ENCODE data around the gene NHLRC2. TPM values are rescaled to one million over a fixed set of nuclear protein-coding genes. Genes with fewer than 3 reads are reported as not detected.

NHLRC2 gene
- total RNA-seq, 1 donor from 2014 or later, result 50.1 TPM

DNA sequence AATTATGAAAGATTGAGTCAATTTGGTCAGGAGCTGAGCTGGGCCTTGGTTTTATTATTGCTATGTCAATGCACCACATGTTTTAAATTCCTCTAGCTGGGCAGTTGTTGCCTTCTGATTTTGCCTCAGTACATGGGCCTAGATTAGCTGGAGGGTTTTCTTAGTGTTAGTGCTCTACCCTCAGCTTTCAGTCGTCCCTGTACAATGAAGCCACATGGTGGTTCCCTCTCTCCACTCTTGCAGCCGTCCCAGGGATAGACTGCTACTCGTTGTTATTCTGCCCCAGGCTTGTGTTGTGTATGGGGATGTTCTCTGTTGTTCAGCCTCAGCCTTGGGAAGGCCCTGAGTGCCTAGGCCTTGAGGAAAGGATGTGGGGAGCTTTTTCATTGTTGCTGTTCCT, 37.0 kb downstream of the NHLRC2 start:
- peaks cover 58% of the 10 kb centered on the region for H3K4me1 ChIP-seq

GRCh38 chr10:113893570-113893969, 39.1 kb downstream of the NHLRC2 start:
- Histone ChIP-seq H3K27me3 (ENCODE audit: low read depth) (no peaks in the 10 kb centered on the region), H3K27ac (replicated peaks) (peak overlapping the region; percentile 65), H3K4me3 (peak overlapping the region; percentile 4), H3K4me1 (peaks cover 72% of the 10 kb centered on the region), H3K36me3 (peaks cover 19% of the 10 kb centered on the region), H3K9me3 (replicated peaks) (no peaks in the 10 kb centered on the region)
- TF ChIP-seq, protein P1, sequence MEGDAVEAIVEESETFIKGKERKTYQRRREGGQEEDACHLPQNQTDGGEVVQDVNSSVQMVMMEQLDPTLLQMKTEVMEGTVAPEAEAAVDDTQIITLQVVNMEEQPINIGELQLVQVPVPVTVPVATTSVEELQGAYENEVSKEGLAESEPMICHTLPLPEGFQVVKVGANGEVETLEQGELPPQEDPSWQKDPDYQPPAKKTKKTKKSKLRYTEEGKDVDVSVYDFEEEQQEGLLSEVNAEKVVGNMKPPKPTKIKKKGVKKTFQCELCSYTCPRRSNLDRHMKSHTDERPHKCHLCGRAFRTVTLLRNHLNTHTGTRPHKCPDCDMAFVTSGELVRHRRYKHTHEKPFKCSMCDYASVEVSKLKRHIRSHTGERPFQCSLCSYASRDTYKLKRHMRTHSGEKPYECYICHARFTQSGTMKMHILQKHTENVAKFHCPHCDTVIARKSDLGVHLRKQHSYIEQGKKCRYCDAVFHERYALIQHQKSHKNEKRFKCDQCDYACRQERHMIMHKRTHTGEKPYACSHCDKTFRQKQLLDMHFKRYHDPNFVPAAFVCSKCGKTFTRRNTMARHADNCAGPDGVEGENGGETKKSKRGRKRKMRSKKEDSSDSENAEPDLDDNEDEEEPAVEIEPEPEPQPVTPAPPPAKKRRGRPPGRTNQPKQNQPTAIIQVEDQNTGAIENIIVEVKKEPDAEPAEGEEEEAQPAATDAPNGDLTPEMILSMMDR (IDR thresholded peaks at IDR 0.05; ENCODE audit: borderline replicate concordance), result no peak
- intact Hi-C loops (cut with micrococcal nuclease), result no loop called here
- no peak for DNase-seq

More for the DNA sequence above, 37.0 kb downstream of the NHLRC2 start:
- peak overlapping the region; percentile 65 for H3K27ac ChIP-seq (replicated peaks)
- H3K36me3 ChIP-seq, result peaks cover 36% of the 10 kb centered on the region
- TF ChIP-seq, protein P1 (IDR thresholded peaks at IDR 0.05; ENCODE audit: borderline replicate concordance), result peak; percentile 39
- no peaks in the 10 kb centered on the region for H3K27me3 ChIP-seq (ENCODE audit: low read depth)
- intact Hi-C loops (cut with micrococcal nuclease), result no loop called here
- no peaks in the 10 kb centered on the region for H3K9me3 ChIP-seq (replicated peaks)
- no peak overlapping the region for H3K4me3 ChIP-seq
- no peak for DNase-seq

- no peak for DNase-seq
- H3K4me1 ChIP-seq, result peaks cover 80% of the 10 kb centered on the region
- intact Hi-C loops (cut with micrococcal nuclease), result no loop called here
- H3K4me3 ChIP-seq, result no peak overlapping the region
- H3K9me3 ChIP-seq (replicated peaks), result no peaks in the 10 kb centered on the region
- TF ChIP-seq, protein P1 (IDR thresholded peaks at IDR 0.05; ENCODE audit: borderline replicate concordance), result no peak
- H3K36me3 ChIP-seq, result peaks cover 23% of the 10 kb centered on the region
- no peak overlapping the region for H3K27ac ChIP-seq (replicated peaks)
- no peaks in the 10 kb centered on the region for H3K27me3 ChIP-seq (ENCODE audit: low read depth)
These were observed 40.1 kb downstream of the NHLRC2 start for GRCh38 chr10:113894581-113894980.

DNA sequence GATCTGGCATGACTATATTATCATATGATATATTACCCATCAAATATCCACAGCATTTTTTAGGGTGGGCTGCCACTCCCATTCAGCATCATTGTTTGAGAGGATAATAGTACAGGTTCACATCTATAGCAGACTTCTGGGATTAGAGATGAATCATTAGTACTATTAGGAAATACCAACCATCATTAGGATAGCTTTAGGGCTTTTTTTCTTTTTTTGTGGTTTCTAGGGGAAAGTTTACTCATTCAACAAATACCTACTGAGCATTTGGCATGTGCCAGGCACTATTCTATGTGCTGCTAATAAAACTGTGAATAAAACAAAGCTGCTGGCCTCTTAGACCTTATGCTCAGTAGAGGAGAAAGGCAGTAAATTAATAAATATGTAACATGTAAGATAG, 40.6 kb downstream of the NHLRC2 start:
- Histone ChIP-seq H3K4me1 (peaks cover 79% of the 10 kb centered on the region), H3K4me3 (no peak overlapping the region), H3K27me3 (ENCODE audit: low read depth) (no peaks in the 10 kb centered on the region), H3K27ac (replicated peaks) (no peak overlapping the region), H3K36me3 (peaks cover 23% of the 10 kb centered on the region), H3K9me3 (replicated peaks) (no peaks in the 10 kb centered on the region)
- TF ChIP-seq, protein P1 (IDR thresholded peaks at IDR 0.05; ENCODE audit: borderline replicate concordance), result no peak
- no peak for DNase-seq
- intact Hi-C loops (cut with micrococcal nuclease), result no loop called here

- H3K4me1 ChIP-seq, result peaks cover 58% of the 10 kb centered on the region
- H3K9me3 ChIP-seq (replicated peaks), result no peaks in the 10 kb centered on the region
- H3K4me3 ChIP-seq, result no peak overlapping the region
- H3K36me3 ChIP-seq, result peaks cover 31% of the 10 kb centered on the region
- peak overlapping the region; percentile 63 for H3K27ac ChIP-seq (replicated peaks)
- TF ChIP-seq, protein P1 (IDR thresholded peaks at IDR 0.05; ENCODE audit: borderline replicate concordance), result no peak
- peak; percentile 44 for DNase-seq
- H3K27me3 ChIP-seq (ENCODE audit: low read depth), result no peaks in the 10 kb centered on the region
- intact Hi-C loops (cut with micrococcal nuclease), result no loop called here
These were observed 43.5 kb downstream of the NHLRC2 start for GRCh38 chr10:113897693-113898618.
